K562 (cell line): ENCODE results near the gene MFSD12. TPM values are rescaled to one million over a fixed set of nuclear protein-coding genes. Genes with fewer than 3 reads are reported as not detected.
A peak's percentile ranks its signal among the peaks of the same experiment; 100 is the strongest.

ENCODE experiments used
- ETS2 ChIP-seq: IDR thresholded peaks from 2 replicates; pipeline ENCODE4 v1.6.1; 2016; ENCODE audit warnings: borderline replicate concordance, missing genetic modification characterization, mild to moderate bottlenecking, moderate library complexity, missing compliant biosample characterization; ENCODE audit not compliant: poor library complexity, severe bottlenecking
- FOXK1 ChIP-seq: sonication (generic); formaldehyde crosslinking; IDR thresholded peaks from 2 replicates; pipeline ENCODE4 v1.8.0; 2022; ENCODE audit warnings: missing genetic modification reagents, mild to moderate bottlenecking, borderline replicate concordance
- JUND ChIP-seq, 2 experiments: IDR thresholded peaks; 2 replicates in 1 of 2; 3 replicates in 1 of 2; pipeline ENCODE4 v1.6.1; 2011; ENCODE audit warnings: borderline replicate concordance in 2 of 2, low read depth in 2 of 2, low read length in 2 of 2, improper control_type of control experiment in 1 of 2, missing biosample characterization in 1 of 2, missing genetic modification characterization in 1 of 2, missing genetic modification reagents in 1 of 2
- KDM1A ChIP-seq, 2 experiments: fragments of 450-650 bp; IDR thresholded peaks; 2 replicates each; pipeline ENCODE4 v1.6.1; 2016; ENCODE audit warnings: mild to moderate bottlenecking in 2 of 2
- KLF16 ChIP-seq: IDR thresholded peaks from 2 replicates; pipeline ENCODE4 v1.6.1; 2016; ENCODE audit warnings: antibody characterized with exemption
- MECOM ChIP-seq: fragments of 250-450 bp; sonication (Bioruptor Pico); IDR thresholded peaks from 2 replicates; pipeline ENCODE4 v1.8.0; 2022; ENCODE audit warnings: inconsistent platforms
- PURB ChIP-seq: sonication (generic); formaldehyde crosslinking; IDR thresholded peaks from 2 replicates; pipeline ENCODE4 v1.9.0; 2021; ENCODE audit warnings: low read depth, mild to moderate bottlenecking, missing genetic modification reagents
- SIX5 ChIP-seq, 2 experiments: IDR thresholded peaks; 2 replicates each; pipeline ENCODE4 v1.6.1; 2011; ENCODE audit warnings: low read length in 2 of 2, borderline replicate concordance in 1 of 2, low read depth in 1 of 2, mild to moderate bottlenecking in 1 of 2, moderate library complexity in 1 of 2; ENCODE audit not compliant: insufficient read depth in 1 of 2
- SMARCC2 ChIP-seq: fragments of 450-650 bp; IDR thresholded peaks from 2 replicates; pipeline ENCODE4 v1.6.1; 2017; ENCODE audit warnings: antibody characterized with exemption, moderate library complexity, mild to moderate bottlenecking, low read depth
- TBL1XR1 ChIP-seq, 2 experiments: IDR thresholded peaks; 2 replicates each; pipeline ENCODE4 v1.6.1; 2012; ENCODE audit warnings: improper control_type of control experiment in 2 of 2, low read length in 2 of 2, mild to moderate bottlenecking in 1 of 2
- ZBED1 ChIP-seq: IDR thresholded peaks from 2 replicates; pipeline ENCODE4 v1.6.1; 2014
- ZBTB8A ChIP-seq: fragments of 450-650 bp; IDR thresholded peaks from 2 replicates; pipeline ENCODE4 v1.6.1; 2018; ENCODE audit warnings: mild to moderate bottlenecking, moderate library complexity; ENCODE audit not compliant: partially characterized antibody
- ZC3H4 ChIP-seq: sonication (generic); formaldehyde crosslinking; IDR thresholded peaks from 2 replicates; pipeline ENCODE4 v1.9.0; 2021; ENCODE audit warnings: missing genetic modification reagents, borderline replicate concordance
- ZKSCAN1 ChIP-seq: fragments of 150-350 bp; IDR thresholded peaks from 2 replicates; pipeline ENCODE4 v1.6.1; 2016; ENCODE audit warnings: low read depth, low read length
- ZNF644 ChIP-seq: fragments of 200-800 bp; sonication (Bioruptor generic); IDR thresholded peaks from 2 replicates; pipeline ENCODE4 v1.6.1; 2016; ENCODE audit warnings: low read depth, missing genetic modification characterization, missing compliant biosample characterization
- ZNF76 ChIP-seq: fragments of 250-450 bp; sonication (Bioruptor Pico); IDR thresholded peaks from 2 replicates; pipeline ENCODE4 v1.4.0; 2020; ENCODE audit warnings: mild to moderate bottlenecking, moderate library complexity, borderline replicate concordance
- ZNF79 ChIP-seq: fragments of 250-450 bp; sonication (Bioruptor Pico); IDR thresholded peaks from 2 replicates; pipeline ENCODE4 v1.4.0; 2020; ENCODE audit warnings: low read depth, mild to moderate bottlenecking, moderate library complexity
- polyA plus RNA-seq, 8 experiments: library from polyadenylated mRNA; depleted of rRNA in 4 of 8; stranded (reverse) in 5 of 8; unstranded in 3 of 8; fragments of >200 nt; fragmentation: Nextera tagmentation in 2 of 8; fragmentation: Illumina TruSeq in 1 of 8; extraction: Ambion mirVana in 2 of 8; extraction: Trizol in 1 of 8; gene quantifications; 2 replicates each; pipeline versions ENCODE4 v1.2.1 to v1.2.3, GENCODE V29; 2011 to 2014; ENCODE audit warnings: inconsistent platforms in 1 of 8, missing spikeins in 1 of 8
- total RNA-seq, 7 experiments: library from RNA; depleted of rRNA in 6 of 7; stranded (reverse); fragments of >200 nt in 6 of 7; fragmentation: Illumina TruSeq in 2 of 7; extraction: Trizol in 2 of 7; gene quantifications; 2 replicates each; pipeline versions ENCODE4 v1.2.1 to v1.2.3, GENCODE V29; 2011 to 2021; ENCODE audit warnings: low replicate concordance in 1 of 7
- TF ChIP-seq, protein P1 (sequence below): fragments of 250-450 bp; sonication (Bioruptor Pico); IDR thresholded peaks from 2 replicates; pipeline ENCODE4 v1.5.0; 2021; ENCODE audit warnings: mild to moderate bottlenecking, moderate library complexity
- TF ChIP-seq, protein P2 (sequence below): IDR thresholded peaks from 3 replicates; pipeline ENCODE4 v1.6.1; 2011; ENCODE audit warnings: borderline replicate concordance, mild to moderate bottlenecking, moderate library complexity; ENCODE audit not compliant: insufficient read length; ENCODE audit errors: extremely low read depth
- TF ChIP-seq, protein P3 (sequence below): fragments of 450-650 bp; IDR thresholded peaks from 2 replicates; pipeline ENCODE4 v1.6.1; 2017; ENCODE audit warnings: mild to moderate bottlenecking, moderate library complexity

Gene MFSD12
- total and polyA plus RNA-seq, 9 of the 15 experiments (the other 6 are each of a cell fraction or from before 2014, with no cell fraction given) = 0.69 to 112 (median 31.8) TPM

DNA sequence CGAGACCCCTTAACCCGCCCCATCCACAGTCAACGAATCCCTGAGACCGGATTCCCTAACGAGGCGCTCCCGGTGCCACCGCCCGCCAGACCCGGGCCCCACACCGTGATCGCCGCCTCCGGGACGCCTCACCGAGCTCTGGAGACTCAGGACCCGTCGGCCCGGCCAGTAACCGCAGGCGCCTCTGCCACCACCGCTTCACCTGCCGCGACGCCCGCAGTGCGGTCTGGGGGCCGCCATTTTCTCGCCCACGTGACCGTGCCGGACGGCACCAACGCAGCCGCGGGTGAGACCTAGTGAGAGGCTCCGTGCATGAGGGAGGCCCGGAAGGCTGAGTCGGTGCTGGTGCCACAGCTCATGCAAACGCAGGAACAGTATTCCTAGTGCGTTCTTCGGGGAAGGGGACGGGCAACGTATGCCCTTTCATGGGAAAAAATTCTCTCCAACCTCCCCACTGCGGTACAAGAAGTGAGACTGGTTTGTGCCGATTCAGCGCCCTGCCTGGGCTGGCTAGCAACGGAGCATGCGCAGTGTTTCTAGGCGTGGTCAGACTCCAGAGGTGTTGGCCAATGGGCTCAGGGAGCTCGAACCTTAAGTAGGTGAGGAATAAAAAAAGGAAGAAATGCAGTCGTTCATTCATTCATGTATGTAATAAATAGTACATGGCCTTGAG, 56.8 kb downstream of the MFSD12 start, which contains the start of gene DOHH (continued):
- TF ChIP-seq SMARCC2 (no peak), ZNF644 (tag) (no peak), ZNF76 (CRISPR knock-in tag) (no peak), KLF16 (no peak), FOXK1 (CRISPR knock-in tag) (0 out of 2 replicates have a peak, but pooled peaks have one; percentile 39), MECOM (CRISPR knock-in tag) (no peak), SIX5 (IDR thresholded peaks at IDR 0.05; ENCODE audit: borderline replicate concordance in 1 of 2, insufficient read depth in 1 of 2, low read depth in 1 of 2, low read length in 2 of 2) (peak; percentile 58 to 63), ZKSCAN1 (no peak), PURB (CRISPR knock-in tag) (no peak), KDM1A (IDR thresholded peaks at IDR 0.05) (no peak), ETS2 (tag) (no peak), ZBTB8A (no peak), ZNF79 (CRISPR knock-in tag) (no peak), TBL1XR1 (IDR thresholded peaks at IDR 0.05; ENCODE audit: low read length in 2 of 2) (peak in 1 of 2 experiments; percentile 74; a peak in 2 of 4 replicates), ZBED1 (no peak), ZC3H4 (CRISPR knock-in tag) (no peak), JUND (IDR thresholded peaks at IDR 0.05; ENCODE audit: borderline replicate concordance, low read depth, low read length) (peak; percentile 98), JUND (tag; IDR thresholded peaks at IDR 0.05; ENCODE audit: borderline replicate concordance, low read depth, low read length) (peak; percentile 18; the same call in 2 of the 3 replicates)
- TF ChIP-seq, protein P1, sequence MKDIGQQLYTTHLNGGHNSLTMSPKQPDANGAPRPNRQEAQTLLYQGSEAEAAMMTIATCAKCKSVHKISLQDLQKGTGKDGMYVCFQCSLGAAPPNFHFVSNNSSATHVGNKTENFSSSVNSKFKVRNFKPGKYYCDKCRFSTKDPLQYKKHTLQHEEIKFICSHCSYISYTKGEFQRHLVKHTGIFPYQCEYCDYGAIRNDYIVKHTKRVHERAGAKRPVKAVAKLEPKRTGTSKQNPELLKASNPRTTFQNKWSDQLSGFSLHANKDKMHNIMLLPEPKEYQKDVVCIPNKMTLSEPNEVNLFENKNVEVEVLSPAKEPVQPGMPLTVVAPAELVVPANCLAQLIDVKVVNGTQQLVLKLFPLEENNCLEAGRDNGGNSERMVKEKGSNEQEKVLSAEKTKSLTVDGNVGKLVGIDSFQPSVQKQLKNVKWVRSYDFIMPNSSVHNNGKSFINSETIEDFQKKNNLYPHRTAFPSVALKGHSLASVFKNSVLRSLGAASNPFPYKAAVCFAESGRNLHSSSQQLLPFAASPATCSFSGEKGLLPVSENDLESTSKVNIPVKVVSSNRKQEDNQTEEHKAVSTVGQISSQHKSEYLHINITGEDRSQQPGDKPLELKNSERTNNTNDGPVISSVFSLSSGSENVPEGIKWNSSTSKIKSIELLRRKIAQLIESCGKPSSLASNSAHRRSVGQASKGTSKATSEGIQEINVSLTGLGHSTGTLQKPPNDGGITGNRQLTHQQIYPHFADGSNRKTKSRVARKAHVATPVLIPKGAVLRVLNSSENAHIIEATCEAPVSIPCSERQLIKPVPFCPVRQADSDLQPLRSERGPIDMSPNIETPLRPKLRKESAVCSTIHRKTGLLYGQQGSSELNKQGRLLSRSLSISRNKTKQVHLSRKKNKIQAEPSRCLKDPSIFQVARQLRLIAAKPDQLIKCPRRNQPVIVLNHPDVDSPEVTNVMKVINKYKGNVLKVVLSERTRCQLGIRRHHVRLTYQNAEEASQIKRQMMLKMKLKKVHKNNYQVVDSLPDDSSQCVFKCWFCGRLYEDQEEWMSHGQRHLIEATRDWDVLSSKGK (CRISPR knock-in tag) = no peak
- TF ChIP-seq, protein P2, sequence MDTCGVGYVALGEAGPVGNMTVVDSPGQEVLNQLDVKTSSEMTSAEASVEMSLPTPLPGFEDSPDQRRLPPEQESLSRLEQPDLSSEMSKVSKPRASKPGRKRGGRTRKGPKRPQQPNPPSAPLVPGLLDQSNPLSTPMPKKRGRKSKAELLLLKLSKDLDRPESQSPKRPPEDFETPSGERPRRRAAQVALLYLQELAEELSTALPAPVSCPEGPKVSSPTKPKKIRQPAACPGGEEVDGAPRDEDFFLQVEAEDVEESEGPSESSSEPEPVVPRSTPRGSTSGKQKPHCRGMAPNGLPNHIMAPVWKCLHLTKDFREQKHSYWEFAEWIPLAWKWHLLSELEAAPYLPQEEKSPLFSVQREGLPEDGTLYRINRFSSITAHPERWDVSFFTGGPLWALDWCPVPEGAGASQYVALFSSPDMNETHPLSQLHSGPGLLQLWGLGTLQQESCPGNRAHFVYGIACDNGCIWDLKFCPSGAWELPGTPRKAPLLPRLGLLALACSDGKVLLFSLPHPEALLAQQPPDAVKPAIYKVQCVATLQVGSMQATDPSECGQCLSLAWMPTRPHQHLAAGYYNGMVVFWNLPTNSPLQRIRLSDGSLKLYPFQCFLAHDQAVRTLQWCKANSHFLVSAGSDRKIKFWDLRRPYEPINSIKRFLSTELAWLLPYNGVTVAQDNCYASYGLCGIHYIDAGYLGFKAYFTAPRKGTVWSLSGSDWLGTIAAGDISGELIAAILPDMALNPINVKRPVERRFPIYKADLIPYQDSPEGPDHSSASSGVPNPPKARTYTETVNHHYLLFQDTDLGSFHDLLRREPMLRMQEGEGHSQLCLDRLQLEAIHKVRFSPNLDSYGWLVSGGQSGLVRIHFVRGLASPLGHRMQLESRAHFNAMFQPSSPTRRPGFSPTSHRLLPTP = no peak
- TF ChIP-seq, protein P3, sequence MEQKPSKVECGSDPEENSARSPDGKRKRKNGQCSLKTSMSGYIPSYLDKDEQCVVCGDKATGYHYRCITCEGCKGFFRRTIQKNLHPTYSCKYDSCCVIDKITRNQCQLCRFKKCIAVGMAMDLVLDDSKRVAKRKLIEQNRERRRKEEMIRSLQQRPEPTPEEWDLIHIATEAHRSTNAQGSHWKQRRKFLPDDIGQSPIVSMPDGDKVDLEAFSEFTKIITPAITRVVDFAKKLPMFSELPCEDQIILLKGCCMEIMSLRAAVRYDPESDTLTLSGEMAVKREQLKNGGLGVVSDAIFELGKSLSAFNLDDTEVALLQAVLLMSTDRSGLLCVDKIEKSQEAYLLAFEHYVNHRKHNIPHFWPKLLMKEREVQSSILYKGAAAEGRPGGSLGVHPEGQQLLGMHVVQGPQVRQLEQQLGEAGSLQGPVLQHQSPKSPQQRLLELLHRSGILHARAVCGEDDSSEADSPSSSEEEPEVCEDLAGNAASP = no peak
